Thoracic aorta endothelial cell (primary cell): Measurements from ENCODE around the gene ZBTB6. TPM values are rescaled to one million over a fixed set of nuclear protein-coding genes. Genes with fewer than 3 reads are reported as not detected.

Experiments used
- small RNA-seq: library from RNA; depleted of rRNA; stranded (forward); fragments of <200 nt; gene quantifications from one replicate; pipeline ENCODE3, GENCODE V24; 2012
- total RNA-seq: library from RNA; depleted of rRNA; stranded (reverse); fragments of >200 nt; gene quantifications from 2 replicates; pipeline ENCODE4 v1.2.3, GENCODE V29; 2012

The ZBTB6 gene
- total RNA-seq = 13.2 and 16.5 TPM in 2 replicates

DNA sequence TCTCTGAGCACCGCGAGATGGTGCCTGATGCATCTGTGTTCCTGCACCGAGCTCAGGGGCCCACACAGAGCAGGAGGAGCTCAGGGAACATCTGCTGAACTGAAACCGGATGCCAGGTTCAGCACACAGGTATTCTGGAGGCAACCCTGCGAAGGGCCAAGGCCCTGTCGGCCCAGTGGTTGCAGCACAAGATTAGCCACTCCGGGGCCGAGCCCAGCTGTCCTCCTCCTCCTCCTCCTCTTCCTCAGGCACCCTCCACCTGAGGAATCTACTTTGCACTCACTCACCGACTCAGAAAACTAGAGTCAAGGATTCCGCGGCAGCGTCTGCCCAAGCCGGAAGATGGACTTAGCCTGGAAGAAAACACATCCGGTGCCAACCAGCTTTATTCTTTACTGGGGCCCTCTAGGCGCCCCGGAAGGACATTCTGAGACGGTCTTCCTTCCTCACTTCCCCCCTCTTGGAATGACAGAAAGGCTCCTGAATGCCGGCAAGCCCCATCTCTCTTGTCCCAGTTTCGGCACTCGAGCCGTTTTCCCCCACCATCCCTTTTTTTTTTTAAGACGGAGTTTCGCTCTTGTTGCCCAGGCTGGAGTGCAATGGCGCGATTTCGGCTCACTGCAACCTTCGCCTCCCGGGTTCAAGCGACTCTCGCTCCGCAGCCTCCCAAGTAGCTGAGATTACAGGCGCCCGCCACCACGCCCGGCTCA is at the start of gene ZBTB6:
Gene ZBTB6 (minus strand): TSS at position 360 of the 710 bp plus-strand sequence. CDS start 1,251 bp downstream, outside the sequence.

DNA sequence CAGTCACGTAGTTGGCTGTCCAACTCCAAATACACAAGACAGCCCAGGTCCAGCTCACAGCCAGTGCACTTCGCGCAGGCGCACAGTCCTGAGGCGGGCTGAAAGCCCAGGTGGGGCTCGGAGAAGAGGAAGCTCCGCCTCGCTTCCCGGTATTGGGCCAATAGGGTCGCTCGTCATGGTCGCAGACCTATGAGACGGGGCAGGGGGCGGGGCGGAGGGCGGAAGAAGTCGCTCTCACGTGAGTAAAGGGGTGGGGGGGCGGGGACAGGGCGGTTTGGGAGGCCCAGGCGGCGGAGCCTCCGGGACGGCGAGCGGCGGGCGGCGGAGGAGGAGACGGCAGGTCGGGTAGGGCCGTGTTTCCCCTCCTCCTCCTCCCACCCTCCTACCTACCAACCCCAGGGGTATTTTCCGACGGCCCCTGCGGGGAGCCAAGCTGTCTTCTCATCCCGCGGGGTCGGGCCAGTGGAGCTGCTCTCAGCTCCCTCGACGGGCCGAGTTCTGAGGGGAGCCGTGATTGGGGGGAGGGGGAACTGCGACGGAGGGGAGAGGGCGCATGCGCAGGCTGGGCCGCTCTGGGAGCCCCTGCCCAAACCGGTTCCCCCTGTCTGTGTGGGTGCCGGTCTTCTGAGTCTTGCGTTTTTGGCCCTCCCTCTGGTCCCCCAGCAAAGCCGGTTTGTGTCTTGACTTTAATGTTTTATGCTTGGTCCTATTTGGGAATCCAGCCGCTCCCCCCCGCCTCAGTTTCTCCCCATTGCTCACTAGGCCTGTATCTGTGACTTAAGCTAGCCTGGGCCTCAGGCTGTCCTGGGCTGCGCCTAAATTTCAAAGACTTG is 27.8 kb upstream of the ZBTB6 start, which contains the start of gene RABGAP1:
Gene RABGAP1 (plus strand): TSS at position 272 of the 833 bp plus-strand sequence. CDS start 16,040 bp downstream, outside the sequence.

DNA sequence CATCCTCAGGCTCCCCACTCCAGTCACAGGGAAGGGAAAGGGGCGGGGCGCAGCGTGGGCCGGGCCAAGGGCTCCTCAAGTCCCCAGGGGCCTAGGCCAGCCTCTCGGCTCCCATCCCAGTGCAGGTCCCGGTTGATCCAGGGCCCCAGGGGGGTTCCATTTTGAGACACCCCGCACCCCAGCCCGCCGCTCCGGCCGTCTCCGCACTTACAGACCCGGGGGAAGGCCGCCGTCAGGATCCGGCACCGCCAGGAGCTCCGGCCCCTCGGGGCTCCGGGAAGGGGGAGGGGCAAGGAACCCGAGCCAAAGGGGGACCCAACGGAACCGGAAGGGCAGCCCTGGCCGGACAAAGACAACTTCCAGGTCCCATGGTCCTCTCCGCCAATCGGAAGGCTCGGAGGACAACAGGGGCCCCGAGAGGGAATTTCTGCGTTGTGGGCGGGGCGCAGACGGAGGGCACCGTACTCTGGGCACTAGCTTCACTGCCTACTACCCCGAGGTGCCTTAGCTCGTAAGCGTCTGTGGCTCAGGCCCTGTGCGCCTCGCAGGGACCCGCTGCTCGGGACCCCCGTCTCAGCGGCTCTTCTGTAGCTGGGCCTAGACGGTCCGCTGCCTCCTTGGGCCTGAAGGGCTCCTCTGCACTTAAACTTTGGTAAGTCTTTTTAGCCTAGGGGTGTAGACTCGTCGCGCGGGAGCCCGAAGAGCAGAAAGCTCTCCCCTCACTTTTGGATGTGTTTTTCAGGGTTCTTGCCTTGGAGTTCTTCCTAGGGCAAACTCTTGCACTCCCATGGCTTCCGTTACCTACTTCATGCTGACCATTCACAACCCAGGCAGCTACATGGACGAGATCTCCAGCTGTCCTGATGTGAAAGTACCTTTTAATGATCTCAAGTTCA is 18.4 kb upstream of the ZBTB6 start, which contains the start of gene ZBTB26:
Gene ZBTB26 (minus strand): TSS at position 287 of the 896 bp plus-strand sequence. CDS start 11,578 bp downstream, outside the sequence.

GRCh38 chr9:122904823-122905710 is 8.1 kb downstream of the ZBTB6 start, which contains the start of gene RC3H2:
Gene RC3H2 (minus strand): TSS chr9:122905359. CDS start chr9:122897509, 7,850 bp downstream.

Small RNA genes within 50 kb of the gene (small RNA-seq; reads per million reads assigned to genes)
- not detected for gene RNY1P15
- 254 reads per million, percentile 99 among the genes with 10 or more reads in this experiment for gene SNORD90

Other genes starting within 250 kb of the ZBTB6 start
- gene OR1L3, start 238.2 kb downstream of the ZBTB6 start, total RNA-seq = not detected in 2 replicates
- gene OR1L4, start 189.3 kb downstream of the ZBTB6 start, total RNA-seq = not detected in 2 replicates
- gene OR1L6, start 171.0 kb downstream of the ZBTB6 start, total RNA-seq = not detected in 2 replicates
- not detected in 2 replicates for gene OR5C1, start 124.4 kb downstream of the ZBTB6 start, total RNA-seq
- gene OR1K1, start 113.2 kb downstream of the ZBTB6 start, total RNA-seq = not detected in 2 replicates
- gene PDCL, start 84.7 kb downstream of the ZBTB6 start, total RNA-seq = 46.6 and 53.5 TPM in 2 replicates
- 77.5 and 85.1 TPM in 2 replicates for gene RC3H2, start 8.0 kb downstream of the ZBTB6 start, total RNA-seq
- gene ZBTB26, start 18.2 kb upstream of the ZBTB6 start, total RNA-seq = 6.0 and 6.3 TPM in 2 replicates
- 57.8 and 58.8 TPM in 2 replicates for gene RABGAP1, start 27.7 kb upstream of the ZBTB6 start, total RNA-seq
- gene GPR21, start 120.3 kb upstream of the ZBTB6 start, total RNA-seq = 1.2 and 1.8 TPM in 2 replicates